ENCODE measurements around the gene NAV2.

DNA sequence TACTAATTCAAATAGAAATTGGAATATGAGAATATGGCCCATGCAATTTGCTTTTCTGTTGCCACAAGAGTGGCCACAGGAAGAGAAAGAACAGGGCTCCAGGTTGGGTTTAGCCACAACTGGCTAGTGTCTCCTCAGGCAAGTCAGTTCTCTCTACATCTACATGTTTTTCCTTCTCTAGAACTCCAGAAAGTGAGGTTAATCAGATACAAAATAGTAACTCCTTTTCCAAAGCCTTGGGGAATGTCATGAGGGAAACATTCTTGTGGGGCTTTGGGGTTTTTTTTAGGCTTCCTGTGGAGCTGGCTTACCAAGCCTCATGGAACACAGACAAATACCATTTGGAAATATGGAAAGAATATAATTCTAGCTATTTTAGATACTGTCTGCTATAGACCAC is 161.6 kb downstream of the NAV2 start:
- TF ChIP-seq, protein P1, sequence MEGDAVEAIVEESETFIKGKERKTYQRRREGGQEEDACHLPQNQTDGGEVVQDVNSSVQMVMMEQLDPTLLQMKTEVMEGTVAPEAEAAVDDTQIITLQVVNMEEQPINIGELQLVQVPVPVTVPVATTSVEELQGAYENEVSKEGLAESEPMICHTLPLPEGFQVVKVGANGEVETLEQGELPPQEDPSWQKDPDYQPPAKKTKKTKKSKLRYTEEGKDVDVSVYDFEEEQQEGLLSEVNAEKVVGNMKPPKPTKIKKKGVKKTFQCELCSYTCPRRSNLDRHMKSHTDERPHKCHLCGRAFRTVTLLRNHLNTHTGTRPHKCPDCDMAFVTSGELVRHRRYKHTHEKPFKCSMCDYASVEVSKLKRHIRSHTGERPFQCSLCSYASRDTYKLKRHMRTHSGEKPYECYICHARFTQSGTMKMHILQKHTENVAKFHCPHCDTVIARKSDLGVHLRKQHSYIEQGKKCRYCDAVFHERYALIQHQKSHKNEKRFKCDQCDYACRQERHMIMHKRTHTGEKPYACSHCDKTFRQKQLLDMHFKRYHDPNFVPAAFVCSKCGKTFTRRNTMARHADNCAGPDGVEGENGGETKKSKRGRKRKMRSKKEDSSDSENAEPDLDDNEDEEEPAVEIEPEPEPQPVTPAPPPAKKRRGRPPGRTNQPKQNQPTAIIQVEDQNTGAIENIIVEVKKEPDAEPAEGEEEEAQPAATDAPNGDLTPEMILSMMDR (IDR thresholded peaks at IDR 0.05) = no peak
- TF ChIP-seq POLR2A (IDR thresholded peaks at IDR 0.05) (no peak), POLR2AphosphoS5 (IDR thresholded peaks at IDR 0.05) (no peak), EP300 (IDR thresholded peaks at IDR 0.05) (no peak)
